Measurements from ENCODE around the gene CDH4.

Gene CDH4

DNA sequence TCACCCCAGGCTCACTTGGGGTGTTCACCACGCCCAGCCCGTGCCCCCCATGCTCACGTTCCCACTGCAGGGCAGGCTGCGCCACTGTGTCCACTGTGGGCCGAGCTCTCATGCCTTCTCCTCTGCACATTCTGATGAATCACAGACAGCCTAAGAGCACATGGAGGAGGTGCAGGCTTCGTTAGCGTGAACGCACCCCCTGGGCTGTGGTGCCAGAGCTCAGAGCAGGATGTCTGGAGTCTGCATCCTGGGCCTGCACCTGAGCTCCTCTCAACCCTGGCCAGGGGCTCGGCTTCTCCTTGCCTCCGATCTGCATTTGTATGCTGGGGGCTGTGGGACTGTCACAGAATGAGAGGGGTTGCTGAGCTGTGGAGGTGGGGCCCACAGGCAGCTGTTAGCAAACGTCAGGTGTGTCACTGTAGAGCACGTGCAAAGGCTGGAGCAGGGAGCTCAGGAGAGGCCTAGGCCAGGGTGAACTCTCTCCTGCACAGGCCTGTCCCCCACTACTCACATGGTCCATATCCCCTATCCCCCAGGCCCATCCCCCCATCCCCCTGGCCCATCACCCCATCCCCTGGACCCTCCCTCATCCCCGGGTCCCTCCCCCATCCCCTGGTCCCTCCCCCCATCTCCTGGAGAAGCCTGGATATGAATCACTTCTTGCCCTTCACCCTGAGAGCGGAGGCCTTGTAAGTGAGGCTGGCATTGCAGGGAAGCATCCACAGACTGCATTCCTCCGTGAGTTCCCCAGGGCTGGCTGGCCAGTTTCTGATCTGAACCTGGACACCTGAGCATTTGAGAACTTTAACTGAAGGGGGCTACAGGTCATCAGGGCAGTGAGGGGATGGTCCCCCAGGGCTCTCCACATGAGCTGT, 504.1 kb downstream of the CDH4 start:
- DNase-seq (ENCODE audit: low spot score) = no peak

DNA sequence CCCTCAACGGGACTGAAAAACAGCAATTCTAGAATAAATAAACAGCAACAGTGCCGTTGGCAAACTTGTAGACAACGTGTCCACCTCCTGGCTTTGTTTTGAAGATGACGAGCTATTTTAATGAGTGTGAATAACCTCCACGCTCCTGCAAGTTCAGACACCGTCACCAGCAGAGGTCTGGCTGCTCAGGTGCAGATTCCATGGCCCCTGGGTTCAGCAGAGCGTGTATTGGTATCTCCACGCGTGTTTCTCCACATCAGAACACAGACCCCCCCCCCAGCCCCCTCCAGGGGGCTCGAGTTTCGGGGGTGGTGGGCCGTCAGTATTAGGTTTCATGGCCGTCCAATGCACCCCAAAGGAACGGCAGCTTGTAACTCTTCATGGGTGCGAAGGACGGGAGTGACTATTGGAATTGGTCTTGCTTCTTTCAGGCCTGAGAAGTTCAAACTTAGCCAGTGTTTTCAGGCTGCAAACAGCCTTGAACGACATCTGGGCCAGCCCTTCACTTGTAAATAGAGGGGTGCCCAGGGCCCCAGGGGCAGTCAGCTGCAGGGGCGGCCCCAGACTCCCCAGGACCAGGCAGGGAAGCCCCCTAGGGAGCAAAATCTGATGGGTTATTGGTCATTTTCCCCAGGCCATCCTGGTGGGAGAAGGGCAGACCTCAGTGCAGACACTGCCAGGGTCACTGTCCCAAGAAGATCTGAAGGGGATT, 505.1 kb downstream of the CDH4 start:
- DNase-seq (ENCODE audit: low spot score) = no peak

DNA sequence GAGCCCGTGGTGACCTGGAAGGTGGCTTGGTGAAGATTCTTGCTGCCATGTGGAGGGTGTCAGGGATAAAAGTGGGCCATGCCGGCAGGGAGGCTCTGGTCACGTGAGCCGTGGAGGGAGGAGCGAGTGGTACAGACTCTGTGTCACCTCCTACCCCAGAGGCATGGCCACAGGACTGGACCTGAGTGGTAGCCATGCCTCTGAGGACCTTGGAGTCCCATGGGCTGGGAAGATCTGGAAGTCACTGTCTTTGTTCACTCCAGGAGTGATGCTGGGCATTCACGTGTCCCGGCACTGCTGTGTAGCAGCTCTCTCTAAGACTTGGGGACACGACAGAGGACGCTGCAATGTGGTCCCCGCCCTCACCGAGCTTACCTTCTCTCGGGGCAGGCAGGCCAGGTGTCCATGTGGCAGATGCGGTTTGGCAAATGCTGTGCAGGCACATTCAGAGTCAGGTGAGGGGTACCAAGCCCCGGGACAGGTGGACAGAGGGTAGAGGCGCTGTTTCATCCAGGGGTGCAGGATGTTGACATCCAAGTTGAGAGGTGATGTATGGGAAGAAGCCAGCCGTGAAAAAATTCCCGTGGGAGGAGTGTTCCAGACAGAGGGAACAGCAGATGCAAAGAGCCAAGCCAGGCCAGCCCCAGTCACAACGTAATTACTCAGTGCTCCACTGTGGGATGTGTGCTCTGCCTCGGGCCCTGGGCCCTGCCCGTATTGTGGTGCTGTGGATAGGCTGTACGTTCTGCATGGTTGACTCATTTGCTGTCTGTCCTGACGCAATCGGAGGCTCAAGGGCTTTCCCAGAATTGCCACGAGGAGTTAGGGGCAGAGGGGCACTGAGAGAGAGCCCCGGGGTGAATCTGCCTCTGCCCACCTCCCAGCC, 505.9 kb downstream of the CDH4 start:
- no peak for DNase-seq (ENCODE audit: low spot score)

DNA sequence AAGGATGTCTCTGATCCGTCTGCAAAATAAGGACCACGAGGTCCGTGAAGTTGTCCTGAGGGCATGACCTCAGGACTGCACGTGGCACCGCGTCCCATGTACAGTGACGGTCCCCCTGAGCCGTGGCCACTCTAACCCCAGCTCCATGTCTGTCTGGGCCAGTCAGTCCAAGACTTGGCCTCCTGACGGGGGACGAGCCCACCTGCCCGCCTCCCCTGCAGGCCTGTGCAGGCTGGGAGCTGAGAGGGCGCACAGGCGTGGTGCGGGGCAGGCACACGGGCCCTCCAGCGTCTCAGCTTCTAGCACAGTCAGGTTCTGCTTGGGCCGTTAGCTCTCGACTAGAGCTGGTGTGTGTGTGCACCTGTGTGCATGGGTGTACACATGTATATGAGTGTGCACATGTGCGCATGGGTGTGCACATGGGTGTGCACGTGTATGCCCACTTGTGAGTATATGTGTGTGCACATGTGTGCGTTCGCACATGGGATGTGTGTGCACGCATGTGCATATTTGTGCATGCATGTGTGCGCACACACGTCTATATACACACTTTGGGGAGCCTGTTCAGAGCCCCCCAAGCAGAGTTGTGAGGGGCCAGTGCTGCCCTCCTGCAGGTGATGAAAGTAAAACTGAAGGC, 506.6 kb downstream of the CDH4 start:
- DNase-seq (ENCODE audit: low spot score) = no peak

DNA sequence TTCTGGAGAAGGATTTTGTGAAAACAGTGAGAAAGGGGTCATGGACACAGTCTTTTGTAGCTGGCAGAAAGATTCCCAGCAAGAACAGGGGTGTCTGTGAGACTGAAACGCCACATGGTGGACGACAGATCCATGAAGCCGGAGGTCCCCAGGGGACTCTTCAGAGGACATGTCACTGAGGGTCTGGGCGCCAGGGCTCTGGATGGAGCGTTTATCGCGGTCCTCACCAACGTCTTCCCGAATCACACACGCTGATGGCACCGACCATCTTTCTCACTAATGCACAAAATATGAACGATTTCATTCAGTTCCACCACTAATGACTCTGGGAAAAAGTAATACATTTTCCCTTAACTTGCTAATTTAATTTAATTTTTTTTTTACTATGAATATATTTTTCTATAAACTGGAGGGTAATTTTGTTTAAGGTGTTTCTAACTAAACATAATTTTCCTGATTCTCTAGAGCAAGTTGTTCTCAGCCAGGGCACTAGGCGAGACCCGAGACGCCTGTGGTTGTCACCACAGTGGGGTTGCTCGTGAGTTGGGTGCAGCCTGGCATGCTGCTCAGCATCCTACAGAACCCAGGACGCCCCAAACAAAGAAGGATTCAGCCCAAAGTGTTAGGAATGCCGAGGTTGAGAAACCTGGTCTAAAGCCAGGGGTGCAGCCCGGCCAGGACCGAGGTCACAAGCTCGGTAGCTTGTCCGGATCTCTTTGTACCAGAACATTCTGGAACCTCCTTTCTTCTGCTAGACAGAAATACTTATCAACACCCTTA, 507.4 kb downstream of the CDH4 start:
- DNase-seq (ENCODE audit: low spot score) = no peak

DNA sequence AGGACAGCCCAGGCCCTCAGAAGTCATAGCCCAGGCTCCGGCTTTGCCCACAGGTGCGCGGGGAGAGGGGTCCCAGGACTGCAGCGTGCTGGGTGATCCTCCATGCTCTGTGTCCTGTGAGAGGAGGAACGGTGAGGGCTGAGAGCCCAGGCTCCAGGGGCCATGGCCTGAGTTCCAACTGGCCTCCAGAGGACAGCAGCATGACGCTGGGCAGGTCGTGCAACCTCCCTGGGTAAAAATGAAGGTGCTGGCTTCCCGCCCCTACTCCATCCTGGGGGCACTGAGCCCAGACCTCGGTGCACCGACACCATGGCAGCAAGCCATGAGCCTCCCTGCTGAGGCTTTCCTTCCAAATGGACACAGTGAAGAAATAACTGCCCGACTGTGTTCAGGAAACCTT, 508.3 kb downstream of the CDH4 start:
- no peak for DNase-seq (ENCODE audit: low spot score)

DNA sequence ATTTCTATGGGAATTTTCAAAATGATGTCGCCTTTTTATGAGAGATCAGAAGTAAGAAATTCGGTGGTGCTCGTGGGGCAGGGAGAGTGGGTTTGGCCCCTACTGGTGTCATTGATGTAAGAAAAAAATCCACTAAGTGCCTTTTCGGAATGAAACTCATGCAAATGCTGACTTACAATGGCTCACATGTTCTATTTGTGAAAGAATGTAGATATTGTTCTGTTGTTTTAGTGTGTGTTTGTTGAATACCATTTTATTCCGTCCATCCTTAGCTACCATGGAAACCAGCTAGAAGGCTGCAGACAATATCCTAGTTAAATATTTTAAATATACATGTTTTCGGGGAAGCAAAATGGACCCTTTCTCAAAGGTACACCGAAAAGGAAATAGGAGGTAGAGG, 508.7 kb downstream of the CDH4 start:
- DNase-seq (ENCODE audit: low spot score) = no peak

DNA sequence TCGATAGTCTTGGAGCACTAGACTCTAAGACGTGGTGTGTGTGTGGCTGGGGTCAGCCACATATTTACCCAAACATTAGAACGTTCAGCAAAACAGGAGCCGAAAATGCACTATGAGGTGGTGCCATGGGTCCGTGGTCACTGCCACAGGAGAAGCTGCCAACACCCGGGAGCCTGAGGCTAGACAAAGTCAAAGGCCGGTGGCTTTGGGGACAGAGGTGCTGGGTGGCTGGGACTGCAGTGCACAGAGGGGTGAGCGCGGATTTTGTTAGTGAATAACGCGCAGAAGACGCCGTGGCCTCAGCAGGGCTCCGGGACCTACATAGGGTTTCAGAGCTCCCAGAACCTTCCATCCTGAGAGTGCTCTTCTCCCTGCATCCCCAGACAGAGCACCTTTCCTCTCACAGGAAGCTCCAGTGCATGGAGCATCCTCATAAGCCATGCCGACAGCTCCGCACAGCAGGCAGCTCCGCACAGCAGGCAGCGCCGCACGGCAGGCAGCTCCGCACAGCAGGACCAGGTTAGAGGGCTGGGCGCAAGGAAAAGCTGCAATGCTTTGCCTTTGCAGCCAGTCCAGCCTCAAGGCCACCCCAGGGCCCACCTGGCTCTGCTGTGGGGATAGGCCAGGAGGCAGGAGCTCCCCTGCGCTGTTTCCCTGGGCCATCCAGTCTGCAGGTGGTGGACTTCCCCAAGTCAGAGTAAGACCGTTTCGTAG, 509.5 kb downstream of the CDH4 start:
- no peak for DNase-seq (ENCODE audit: low spot score)

DNA sequence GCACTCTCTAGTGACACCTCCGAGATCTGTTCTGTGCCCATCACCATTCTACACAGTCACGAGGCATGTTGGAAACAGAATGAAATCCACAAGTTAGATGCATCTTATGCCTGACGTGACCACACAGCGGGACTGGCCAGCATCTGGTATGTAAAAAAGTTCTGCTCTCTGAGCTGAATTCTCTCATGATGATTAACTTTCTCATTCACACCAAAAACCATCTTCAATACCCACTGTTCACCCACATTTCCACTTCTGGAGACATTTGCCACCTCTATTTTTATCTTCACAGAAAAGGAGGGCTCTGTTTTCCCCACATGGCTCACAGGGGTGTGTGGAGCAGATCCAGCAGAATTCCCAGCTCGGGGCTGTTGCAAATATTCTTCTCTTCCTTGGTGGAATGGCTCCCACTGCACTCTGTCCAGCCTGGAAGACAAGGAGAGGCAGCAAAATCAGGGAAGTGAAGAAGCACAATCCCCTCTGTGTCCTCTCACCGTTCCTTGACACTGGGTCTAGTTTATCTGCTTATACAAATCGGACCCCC, 510.2 kb downstream of the CDH4 start:
- no peak for DNase-seq (ENCODE audit: low spot score)

DNA sequence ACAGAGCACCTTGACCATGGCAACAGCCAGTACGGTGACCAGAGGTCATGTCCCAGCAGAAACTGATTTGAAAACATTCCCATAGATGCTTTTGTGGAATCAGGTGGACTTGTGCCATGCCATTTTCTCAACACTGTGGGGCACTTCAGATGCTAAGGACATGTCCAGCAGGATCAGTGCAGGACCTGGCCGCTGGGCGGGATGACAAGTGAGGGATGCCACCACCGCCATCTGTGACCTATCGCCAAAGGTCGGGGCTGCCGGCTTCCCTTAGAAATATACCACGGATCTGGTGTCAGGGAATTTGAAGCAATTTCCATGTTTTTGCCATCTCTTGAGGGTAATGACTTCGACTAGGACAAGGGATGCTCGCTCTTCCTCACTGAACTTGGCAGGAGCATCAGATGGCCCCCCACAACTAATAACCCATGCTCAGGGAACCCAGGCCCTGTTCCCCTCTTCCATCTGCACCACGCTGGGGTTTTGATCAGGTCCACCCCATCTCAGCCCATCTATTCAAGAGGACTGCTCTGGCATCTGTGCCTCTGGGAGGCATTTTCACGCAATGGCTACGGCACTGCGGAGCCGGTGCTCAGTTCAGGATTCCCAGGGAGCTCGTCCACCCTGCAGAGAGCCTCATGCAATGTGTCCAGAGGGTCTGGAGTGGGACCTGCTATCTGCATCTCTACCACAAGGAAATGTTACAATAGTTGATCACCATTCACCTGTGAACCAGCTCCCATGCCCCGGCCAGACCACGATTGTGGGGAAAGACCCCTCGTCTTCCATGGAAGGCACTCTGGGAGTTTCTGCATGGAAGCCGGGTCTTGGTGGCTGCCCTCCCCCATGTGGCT, 511.1 kb downstream of the CDH4 start:
- DNase-seq (ENCODE audit: low spot score) = no peak

DNA sequence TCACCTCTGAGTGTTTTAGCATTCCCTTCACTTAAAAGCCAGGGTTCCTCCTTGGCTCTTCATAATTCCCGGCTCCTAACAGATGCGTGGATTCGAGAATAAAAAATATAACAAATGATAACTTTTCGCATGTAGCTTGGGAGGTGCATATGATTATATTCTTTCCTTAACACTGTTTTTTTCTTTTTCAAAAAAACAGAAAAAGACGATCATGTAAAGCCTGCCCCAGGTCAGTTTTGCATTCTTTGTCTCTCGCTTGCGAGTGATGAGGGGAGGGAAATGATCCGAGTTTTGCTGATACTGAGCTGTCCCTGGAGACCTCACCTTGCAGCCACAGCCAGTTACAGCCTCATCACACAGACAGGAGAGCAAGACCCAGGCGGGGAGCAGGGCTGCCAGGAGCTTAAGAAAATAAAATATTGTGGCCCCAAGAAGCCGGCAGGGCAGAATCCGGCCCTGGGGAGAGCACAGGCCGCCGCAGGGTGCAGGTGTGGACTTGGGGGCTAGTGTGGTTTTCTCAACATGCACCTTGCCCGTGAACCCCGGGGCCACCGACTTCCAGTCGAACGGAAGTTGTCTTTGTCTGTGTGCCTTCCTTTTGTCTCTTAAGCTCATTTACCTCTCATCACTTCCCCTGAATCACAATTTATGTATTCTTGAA, 511.8 kb downstream of the CDH4 start:
- DNase-seq (ENCODE audit: low spot score) = no peak

DNA sequence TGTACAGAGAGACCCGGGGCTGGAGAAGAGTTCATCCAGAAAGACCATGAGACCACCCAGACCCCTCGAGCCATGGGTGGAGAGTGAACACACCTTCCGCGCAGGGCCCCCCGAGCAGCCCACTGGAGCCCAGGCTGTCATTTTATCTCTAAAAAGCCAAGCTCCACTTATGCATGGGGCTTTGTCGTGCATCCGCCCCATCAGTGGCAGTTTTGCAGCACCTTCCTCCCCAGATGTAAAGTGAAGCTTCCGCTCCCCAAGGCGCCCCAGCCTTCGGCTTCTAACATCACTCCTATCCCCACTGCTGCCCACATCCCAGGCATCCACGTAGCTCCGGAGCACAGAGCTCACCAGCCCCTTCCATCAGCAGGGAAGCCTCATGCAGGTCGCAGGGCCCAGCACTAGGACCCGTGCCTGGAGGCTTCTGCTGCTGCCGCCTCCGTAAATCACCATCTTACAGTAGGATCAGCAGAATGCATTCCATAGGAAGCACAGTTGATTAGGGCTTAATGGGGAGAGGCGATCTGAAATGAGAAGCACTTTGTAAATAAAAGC, 512.5 kb downstream of the CDH4 start:
- DNase-seq (ENCODE audit: low spot score) = no peak

DNA sequence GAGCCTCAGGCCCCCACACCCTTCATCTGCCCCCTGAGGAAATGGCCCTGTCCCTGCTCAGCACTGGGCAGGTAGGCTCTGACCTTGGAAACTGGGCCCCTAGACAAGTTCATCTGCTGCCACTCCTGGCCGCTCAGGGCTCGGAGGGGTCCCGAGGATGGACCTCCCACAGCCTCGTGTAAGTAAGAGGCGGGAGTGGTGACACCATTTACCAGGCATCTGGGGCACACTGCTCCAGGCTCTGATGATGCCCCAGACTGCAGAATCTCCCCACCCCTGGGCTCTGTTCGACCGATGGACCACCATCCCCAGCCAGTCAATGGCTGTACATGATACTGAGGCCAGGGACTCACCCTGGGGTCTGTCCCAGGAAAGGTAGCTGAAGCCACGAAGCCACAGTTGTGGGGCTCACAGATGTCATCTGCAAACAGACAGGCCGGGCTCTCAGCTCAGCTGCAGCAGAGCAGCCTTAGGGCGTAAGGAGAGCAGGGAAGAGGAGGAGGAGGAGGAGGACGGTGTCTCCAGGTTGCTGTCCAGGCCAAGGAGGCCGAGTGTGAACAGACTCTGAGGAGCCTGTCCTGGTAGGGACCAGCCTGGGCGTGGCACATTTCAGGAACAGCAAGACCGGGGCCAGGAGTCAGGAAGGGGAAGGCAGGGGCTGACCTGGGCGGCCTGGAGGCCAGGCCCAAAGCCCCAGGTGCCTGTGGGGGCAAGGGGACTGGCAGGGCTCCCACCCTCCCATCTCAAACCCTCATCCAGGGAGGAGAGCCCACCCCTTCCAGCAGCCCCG, 513.2 kb downstream of the CDH4 start:
- DNase-seq (ENCODE audit: low spot score) = no peak

DNA sequence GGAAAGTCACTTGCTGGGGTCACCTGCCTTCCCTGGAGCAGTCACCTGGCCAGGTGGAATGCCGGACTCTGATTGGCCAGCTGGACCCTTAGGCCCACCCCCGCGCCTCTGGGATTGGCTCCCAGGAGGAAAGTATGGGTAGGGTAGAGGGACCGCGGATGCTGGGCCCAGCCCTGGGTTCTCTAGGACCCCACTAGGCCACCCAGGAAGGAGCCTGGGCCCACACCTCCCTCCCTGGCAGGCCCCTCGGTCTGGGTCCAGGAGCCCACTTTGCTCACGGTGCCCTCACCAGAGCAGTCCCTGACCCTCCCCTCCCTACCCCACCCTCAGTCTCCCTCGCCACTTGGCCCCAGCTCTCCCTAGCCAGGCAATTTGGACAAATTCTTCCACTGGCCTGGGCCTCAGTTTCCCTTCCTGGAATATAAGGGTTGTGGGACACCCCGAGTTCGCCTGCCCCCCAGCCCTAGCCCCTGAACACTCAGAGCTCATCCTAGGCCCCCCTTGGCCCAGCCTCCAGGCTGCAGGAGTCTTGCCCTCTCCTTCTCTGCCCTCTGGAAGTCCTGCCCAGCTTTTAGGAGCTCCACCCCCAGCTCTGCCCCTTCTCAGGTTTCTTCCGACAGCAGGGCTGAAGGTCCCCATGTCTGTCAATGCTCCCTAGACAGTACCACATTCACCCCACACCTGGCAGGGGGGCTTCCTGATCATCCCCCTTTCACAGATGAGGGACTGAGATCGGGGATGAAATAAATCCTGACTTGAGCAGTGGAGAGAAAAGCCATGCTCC, 514.0 kb downstream of the CDH4 start:
- DNase-seq (ENCODE audit: low spot score) = no peak

DNA sequence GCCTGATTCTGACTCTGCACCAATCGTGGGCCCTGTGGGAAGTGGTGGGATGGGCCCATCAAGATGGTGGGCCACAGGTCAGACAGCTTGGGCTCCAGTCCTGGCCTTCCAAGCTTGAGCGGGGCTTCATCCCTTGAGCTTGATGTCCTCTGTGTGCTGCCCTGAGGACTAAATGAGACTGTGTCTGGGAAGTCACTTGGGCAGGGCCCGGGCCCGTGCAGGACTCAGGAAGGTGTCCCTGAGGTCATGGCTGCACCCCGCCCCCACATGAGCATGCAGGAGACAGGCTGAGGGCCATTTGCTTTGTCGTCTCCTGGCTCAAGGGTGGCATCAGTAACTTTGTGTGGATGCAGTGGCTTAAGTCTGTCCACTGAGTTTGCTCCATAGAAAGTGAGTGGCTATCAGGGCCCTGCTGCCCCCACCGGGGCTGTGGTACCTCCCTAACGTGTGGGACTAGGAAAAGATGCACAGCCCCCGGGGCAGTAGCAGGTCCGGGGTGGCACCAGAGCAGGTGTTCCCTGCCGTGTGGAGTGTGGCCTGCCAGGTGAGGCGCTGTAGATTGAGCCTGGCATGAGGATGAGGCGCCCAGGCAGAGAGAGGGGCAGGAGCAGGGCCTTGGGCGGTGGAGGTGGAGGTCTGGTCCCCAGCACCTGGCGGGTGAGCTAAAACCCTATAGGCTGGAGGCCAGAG, 515.0 kb downstream of the CDH4 start:
- DNase-seq (ENCODE audit: low spot score) = no peak
